Measurements from ENCODE around the gene SERTAD3. TPM values are rescaled to one million over a fixed set of nuclear protein-coding genes. Genes with fewer than 3 reads are reported as not detected.
A peak's percentile ranks its signal among the peaks of the same experiment; 100 is the strongest.

Gene SERTAD3
- total and polyA plus RNA-seq, 10 of the 15 experiments (the other 5 are each of a cell fraction or from before 2014, with no cell fraction given), result 4.2 to 22.4 (median 13.7) TPM

DNA sequence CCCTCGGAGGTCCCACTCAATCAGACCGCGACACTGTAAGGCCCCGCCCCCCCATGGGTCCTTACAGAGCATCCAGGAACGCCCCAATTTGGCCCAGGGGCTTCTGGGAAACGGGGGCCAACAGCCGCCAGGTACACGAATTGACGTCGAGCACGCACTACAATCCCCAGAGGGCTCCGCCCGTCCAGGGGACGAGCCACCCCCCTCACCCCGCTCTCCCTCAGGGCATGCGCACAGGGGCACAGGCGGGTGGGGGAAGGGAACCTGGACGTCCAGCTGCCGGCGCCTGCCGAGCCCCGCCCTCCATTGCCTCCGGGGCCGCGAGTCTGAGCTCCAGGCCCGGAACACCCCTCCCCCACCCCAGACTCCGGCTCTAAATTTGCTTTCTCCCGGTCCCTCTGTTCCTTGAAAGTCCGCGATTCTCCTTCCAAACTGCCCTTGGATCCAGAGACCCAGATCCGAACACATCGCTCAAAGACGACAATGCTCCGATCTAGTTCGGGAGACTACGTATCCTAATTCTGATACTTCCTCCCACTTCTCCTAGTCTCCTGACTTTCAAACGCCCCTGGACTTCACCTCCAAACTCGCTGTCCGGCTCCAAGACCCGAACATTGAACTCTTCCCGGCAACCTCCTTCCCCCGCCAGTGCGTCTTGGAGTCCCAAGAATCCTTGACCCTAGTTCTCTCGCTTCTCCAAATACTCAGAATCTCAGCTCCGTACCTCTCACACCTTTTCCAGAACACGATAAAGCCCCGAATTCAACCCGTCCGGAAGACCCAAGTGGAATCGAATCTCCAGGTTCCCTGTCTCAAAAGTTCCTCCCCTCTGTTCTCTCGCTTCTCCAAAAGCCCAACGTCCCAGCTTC lies 770 bp downstream of the SERTAD3 start (continued):
- peak; percentile 96 for TF ChIP-seq HCFC1 (IDR thresholded peaks at IDR 0.05; ENCODE audit: low read length)
- TF ChIP-seq MEF2B (IDR thresholded peaks at IDR 0.05; ENCODE audit: partially characterized antibody, poor library complexity, severe bottlenecking), result peak; percentile 40
- TF ChIP-seq CBX5 (IDR thresholded peaks at IDR 0.05; ENCODE audit: low read depth), result no peak; the same call in 1 of the 2 replicates
- peak; percentile 49 to 82; a peak in 3 of 4 replicates for TF ChIP-seq BHLHE40 (IDR thresholded peaks at IDR 0.05; ENCODE audit: borderline replicate concordance in 1 of 2, low read depth in 2 of 2, low read length in 1 of 2)
- TF ChIP-seq NR2C2 (IDR thresholded peaks at IDR 0.05; ENCODE audit: borderline replicate concordance, control insufficient read depth, insufficient read length, low read depth), result no peak
- peak; percentile 98 for TF ChIP-seq TCF12 (IDR thresholded peaks at IDR 0.05; ENCODE audit: low read depth, low read length)
- no peak for TF ChIP-seq ZNF217 (IDR thresholded peaks at IDR 0.05)
- TF ChIP-seq SUZ12 (IDR thresholded peaks at IDR 0.05; ENCODE audit: unreplicated experiment), result no peak
- peak; percentile 95 for TF ChIP-seq CREB1 (IDR thresholded peaks at IDR 0.05; ENCODE audit: low read depth)
- peak; percentile 55; the same call in 1 of the 2 replicates for TF ChIP-seq MXI1 (IDR thresholded peaks at IDR 0.05; ENCODE audit: low read depth, low read length)
- peak; percentile 92 for TF ChIP-seq HDGF (IDR thresholded peaks at IDR 0.05)
- no peak for TF ChIP-seq NR2F1 (conservative IDR thresholded peaks at IDR 0.05)
- TF ChIP-seq TCF7 (IDR thresholded peaks at IDR 0.05; ENCODE audit: borderline replicate concordance), result no peak
- TF ChIP-seq SMAD1 (IDR thresholded peaks at IDR 0.05; ENCODE audit: low read depth, partially characterized antibody), result no peak
- TF ChIP-seq, protein P1, sequence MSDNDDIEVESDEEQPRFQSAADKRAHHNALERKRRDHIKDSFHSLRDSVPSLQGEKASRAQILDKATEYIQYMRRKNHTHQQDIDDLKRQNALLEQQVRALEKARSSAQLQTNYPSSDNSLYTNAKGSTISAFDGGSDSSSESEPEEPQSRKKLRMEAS (IDR thresholded peaks at IDR 0.05; ENCODE audit: low read depth, low read length), result no peak; the same call in 1 of the 2 replicates
- TF ChIP-seq, protein P2, sequence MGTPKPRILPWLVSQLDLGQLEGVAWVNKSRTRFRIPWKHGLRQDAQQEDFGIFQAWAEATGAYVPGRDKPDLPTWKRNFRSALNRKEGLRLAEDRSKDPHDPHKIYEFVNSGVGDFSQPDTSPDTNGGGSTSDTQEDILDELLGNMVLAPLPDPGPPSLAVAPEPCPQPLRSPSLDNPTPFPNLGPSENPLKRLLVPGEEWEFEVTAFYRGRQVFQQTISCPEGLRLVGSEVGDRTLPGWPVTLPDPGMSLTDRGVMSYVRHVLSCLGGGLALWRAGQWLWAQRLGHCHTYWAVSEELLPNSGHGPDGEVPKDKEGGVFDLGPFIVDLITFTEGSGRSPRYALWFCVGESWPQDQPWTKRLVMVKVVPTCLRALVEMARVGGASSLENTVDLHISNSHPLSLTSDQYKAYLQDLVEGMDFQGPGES (IDR thresholded peaks at IDR 0.05), result no peak
- TF ChIP-seq IKZF2 (IDR thresholded peaks at IDR 0.05), result peak in 1 of 2 experiments; percentile 32; a peak in 1 of 4 replicates
- TF ChIP-seq EP300 (IDR thresholded peaks at IDR 0.05; ENCODE audit: borderline replicate concordance in 1 of 2, control insufficient read depth in 1 of 2, low read depth in 2 of 2, low read length in 2 of 2), result 0 out of 4 replicates have a peak, but pooled peaks of 1 of the 2 experiments have one; percentile 44
- no peak for TF ChIP-seq CBX3 (IDR thresholded peaks at IDR 0.05; ENCODE audit: borderline replicate concordance, low read depth)
- TF ChIP-seq, protein P3, sequence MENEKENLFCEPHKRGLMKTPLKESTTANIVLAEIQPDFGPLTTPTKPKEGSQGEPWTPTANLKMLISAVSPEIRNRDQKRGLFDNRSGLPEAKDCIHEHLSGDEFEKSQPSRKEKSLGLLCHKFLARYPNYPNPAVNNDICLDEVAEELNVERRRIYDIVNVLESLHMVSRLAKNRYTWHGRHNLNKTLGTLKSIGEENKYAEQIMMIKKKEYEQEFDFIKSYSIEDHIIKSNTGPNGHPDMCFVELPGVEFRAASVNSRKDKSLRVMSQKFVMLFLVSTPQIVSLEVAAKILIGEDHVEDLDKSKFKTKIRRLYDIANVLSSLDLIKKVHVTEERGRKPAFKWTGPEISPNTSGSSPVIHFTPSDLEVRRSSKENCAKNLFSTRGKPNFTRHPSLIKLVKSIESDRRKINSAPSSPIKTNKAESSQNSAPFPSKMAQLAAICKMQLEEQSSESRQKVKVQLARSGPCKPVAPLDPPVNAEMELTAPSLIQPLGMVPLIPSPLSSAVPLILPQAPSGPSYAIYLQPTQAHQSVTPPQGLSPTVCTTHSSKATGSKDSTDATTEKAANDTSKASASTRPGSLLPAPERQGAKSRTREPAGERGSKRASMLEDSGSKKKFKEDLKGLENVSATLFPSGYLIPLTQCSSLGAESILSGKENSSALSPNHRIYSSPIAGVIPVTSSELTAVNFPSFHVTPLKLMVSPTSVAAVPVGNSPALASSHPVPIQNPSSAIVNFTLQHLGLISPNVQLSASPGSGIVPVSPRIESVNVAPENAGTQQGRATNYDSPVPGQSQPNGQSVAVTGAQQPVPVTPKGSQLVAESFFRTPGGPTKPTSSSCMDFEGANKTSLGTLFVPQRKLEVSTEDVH (IDR thresholded peaks at IDR 0.05; ENCODE audit: low read depth, partially characterized antibody), result no peak
- 0 out of 2 replicates have a peak, but pooled peaks have one; percentile 11 for TF ChIP-seq GATAD2B (conservative IDR thresholded peaks at IDR 0.05; ENCODE audit: low read depth)
- 0 out of 4 replicates have a peak, but pooled peaks of 1 of the 2 experiments have one; percentile 52 for TF ChIP-seq SRF (IDR thresholded peaks at IDR 0.05; ENCODE audit: low read depth in 2 of 2, low read length in 2 of 2)
- TF ChIP-seq ZSCAN29 (IDR thresholded peaks at IDR 0.05), result no peak
- peak; percentile 75 for TF ChIP-seq YY1 (IDR thresholded peaks at IDR 0.05; ENCODE audit: low read depth, low read length)
- no peak; the same call in 1 of the 2 replicates for TF ChIP-seq STAT1 (conservative IDR thresholded peaks at IDR 0.05)
- TF ChIP-seq DPF2 (IDR thresholded peaks at IDR 0.05), result no peak
- peak; percentile 33; the same call in 1 of the 2 replicates for TF ChIP-seq NFYB (IDR thresholded peaks at IDR 0.05; ENCODE audit: insufficient read depth, low read depth, low read length)

All from GM12878 (cell line).